ENCODE data around the gene ECM2.
A peak's percentile ranks its signal among the peaks of the same experiment; 100 is the strongest.

ECM2 gene

DNA sequence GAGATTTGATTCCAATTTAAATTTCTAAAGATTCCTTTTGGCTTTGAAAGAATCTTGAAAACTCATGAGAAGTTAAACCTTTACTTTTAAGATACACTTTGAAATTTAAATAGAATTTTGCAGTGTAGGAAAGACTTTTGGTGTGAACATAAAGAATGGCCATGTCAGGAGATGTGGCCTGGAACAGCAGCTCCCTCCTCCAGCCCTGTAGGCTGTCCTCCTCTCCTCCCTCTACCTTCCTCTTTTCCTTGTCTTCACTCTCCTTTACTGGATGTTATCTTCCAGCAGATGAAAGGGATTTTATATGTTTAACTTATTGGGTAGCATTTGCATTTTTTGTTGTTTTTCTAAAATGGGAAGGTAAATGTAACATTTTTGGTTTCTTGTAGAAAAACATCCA, 72.4 kb downstream of the ECM2 start:
- Histone ChIP-seq H3K4me2 (ENCODE audit: low read depth, low read length) (no peak overlapping the region), H3K4me3 (ENCODE audit: low read length) (no peak overlapping the region), H4K20me1 (ENCODE audit: insufficient read depth, low read length) (no peaks in the 10 kb centered on the region), H3K27ac (ENCODE audit: low read length) (no peak overlapping the region), H2AFZ (ENCODE audit: low read length) (no peak overlapping the region), H3K9me2 (replicated peaks; ENCODE audit: insufficient read depth, low read length) (no peaks in the 10 kb centered on the region), H3K9ac (ENCODE audit: low read length) (no peak overlapping the region), H3K4me1 (ENCODE audit: low read length) (no peaks in the 10 kb centered on the region), H3K27me3 (replicated peaks; ENCODE audit: insufficient read depth, low read length) (no peaks in the 10 kb centered on the region), H3F3A (ENCODE audit: insufficient read depth, low read length) (no peaks in the 10 kb centered on the region), H3K36me3 (replicated peaks; ENCODE audit: insufficient read depth, low read length) (no peaks in the 10 kb centered on the region), H3K9me3 (replicated peaks; ENCODE audit: insufficient read depth, low read length) (no peaks in the 10 kb centered on the region), H3K79me2 (ENCODE audit: low read length) (no peaks in the 10 kb centered on the region)
- TF ChIP-seq, protein P1, sequence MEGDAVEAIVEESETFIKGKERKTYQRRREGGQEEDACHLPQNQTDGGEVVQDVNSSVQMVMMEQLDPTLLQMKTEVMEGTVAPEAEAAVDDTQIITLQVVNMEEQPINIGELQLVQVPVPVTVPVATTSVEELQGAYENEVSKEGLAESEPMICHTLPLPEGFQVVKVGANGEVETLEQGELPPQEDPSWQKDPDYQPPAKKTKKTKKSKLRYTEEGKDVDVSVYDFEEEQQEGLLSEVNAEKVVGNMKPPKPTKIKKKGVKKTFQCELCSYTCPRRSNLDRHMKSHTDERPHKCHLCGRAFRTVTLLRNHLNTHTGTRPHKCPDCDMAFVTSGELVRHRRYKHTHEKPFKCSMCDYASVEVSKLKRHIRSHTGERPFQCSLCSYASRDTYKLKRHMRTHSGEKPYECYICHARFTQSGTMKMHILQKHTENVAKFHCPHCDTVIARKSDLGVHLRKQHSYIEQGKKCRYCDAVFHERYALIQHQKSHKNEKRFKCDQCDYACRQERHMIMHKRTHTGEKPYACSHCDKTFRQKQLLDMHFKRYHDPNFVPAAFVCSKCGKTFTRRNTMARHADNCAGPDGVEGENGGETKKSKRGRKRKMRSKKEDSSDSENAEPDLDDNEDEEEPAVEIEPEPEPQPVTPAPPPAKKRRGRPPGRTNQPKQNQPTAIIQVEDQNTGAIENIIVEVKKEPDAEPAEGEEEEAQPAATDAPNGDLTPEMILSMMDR (IDR thresholded peaks at IDR 0.05; ENCODE audit: low read length): no peak
- TF ChIP-seq EZH2 (optimal IDR thresholded peaks at IDR 0.05; ENCODE audit: low read depth, low read length): no peak
- no peak for TF ChIP-seq EZH2phosphoT487 (IDR thresholded peaks at IDR 0.05; ENCODE audit: low read length)
- no peak for DNase-seq

DNA sequence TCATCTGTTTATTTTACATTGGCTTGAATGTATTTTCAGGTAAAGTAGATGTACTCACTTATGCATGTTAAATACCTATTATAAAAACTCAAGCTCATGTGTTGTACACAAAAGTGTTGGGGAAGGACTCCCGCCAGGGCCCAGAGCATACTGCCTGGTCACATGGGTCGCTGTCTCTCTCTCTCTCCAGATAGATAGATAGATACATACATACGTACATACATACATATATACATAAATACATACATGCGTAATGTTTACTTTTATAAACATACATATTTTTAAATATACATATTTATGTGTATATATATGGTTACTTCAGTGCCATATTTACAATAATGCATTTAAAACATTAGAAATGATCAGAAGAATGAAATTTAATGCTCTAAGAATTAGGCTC, 78.2 kb downstream of the ECM2 start:
- Histone ChIP-seq H3K4me1 (ENCODE audit: low read length) (no peaks in the 10 kb centered on the region), H3K79me2 (ENCODE audit: low read length) (no peaks in the 10 kb centered on the region), H4K20me1 (ENCODE audit: insufficient read depth, low read length) (no peaks in the 10 kb centered on the region), H3K4me3 (ENCODE audit: low read length) (no peak overlapping the region), H3K9me3 (replicated peaks; ENCODE audit: insufficient read depth, low read length) (no peaks in the 10 kb centered on the region), H3K27me3 (replicated peaks; ENCODE audit: insufficient read depth, low read length) (no peaks in the 10 kb centered on the region), H2AFZ (ENCODE audit: low read length) (no peak overlapping the region), H3K27ac (ENCODE audit: low read length) (no peak overlapping the region), H3K36me3 (replicated peaks; ENCODE audit: insufficient read depth, low read length) (no peaks in the 10 kb centered on the region), H3K9ac (ENCODE audit: low read length) (no peak overlapping the region), H3K4me2 (ENCODE audit: low read depth, low read length) (no peak overlapping the region), H3F3A (ENCODE audit: insufficient read depth, low read length) (no peaks in the 10 kb centered on the region), H3K9me2 (replicated peaks; ENCODE audit: insufficient read depth, low read length) (no peaks in the 10 kb centered on the region)
- no peak for DNase-seq
- TF ChIP-seq, protein P1 (IDR thresholded peaks at IDR 0.05; ENCODE audit: low read length): no peak
- no peak for TF ChIP-seq EZH2 (optimal IDR thresholded peaks at IDR 0.05; ENCODE audit: low read depth, low read length)
- no peak for TF ChIP-seq EZH2phosphoT487 (IDR thresholded peaks at IDR 0.05; ENCODE audit: low read length)

DNA sequence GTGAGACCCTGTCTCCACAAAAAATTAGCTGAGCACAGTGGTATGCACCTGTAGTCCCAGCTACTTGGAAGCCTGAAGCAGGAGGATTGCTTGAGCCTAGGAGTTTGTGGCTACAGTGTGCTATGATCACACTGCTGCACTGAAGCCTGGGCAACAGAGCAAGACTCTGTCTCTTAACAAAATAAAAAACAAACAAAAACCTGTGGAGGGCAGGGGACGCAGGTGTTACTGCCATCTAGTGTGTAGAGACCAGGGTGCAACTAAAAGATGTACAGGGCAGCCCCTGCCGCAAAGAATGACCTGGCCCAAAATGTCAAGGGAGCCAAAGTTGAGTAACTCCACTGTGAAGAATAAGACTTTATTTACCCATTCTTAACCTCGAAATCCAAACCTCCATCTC, 80.6 kb downstream of the ECM2 start:
- Histone ChIP-seq H3K9ac (ENCODE audit: low read length) (no peak overlapping the region), H3F3A (ENCODE audit: insufficient read depth, low read length) (no peaks in the 10 kb centered on the region), H3K27ac (ENCODE audit: low read length) (no peak overlapping the region), H3K79me2 (ENCODE audit: low read length) (no peaks in the 10 kb centered on the region), H3K4me3 (ENCODE audit: low read length) (no peak overlapping the region), H4K20me1 (ENCODE audit: insufficient read depth, low read length) (no peaks in the 10 kb centered on the region), H3K4me1 (ENCODE audit: low read length) (no peaks in the 10 kb centered on the region), H3K36me3 (replicated peaks; ENCODE audit: insufficient read depth, low read length) (no peaks in the 10 kb centered on the region), H3K4me2 (ENCODE audit: low read depth, low read length) (no peak overlapping the region), H3K9me2 (replicated peaks; ENCODE audit: insufficient read depth, low read length) (no peaks in the 10 kb centered on the region), H3K27me3 (replicated peaks; ENCODE audit: insufficient read depth, low read length) (no peaks in the 10 kb centered on the region), H2AFZ (ENCODE audit: low read length) (no peak overlapping the region), H3K9me3 (replicated peaks; ENCODE audit: insufficient read depth, low read length) (no peaks in the 10 kb centered on the region)
- DNase-seq: no peak
- TF ChIP-seq, protein P1 (IDR thresholded peaks at IDR 0.05; ENCODE audit: low read length): peak; percentile 26
- TF ChIP-seq EZH2 (optimal IDR thresholded peaks at IDR 0.05; ENCODE audit: low read depth, low read length) (no peak), EZH2phosphoT487 (IDR thresholded peaks at IDR 0.05; ENCODE audit: low read length) (no peak)

All from MM.1S (cell line).